ENCODE results near the gene PDE4D. TPM values are rescaled to one million over a fixed set of nuclear protein-coding genes. Genes with fewer than 3 reads are reported as not detected.

The PDE4D gene
- total and polyA plus RNA-seq, 10 of the 15 experiments (the other 5 are each of a cell fraction or from before 2014, with no cell fraction given) = 0.87 to 4.1 (median 2.2) TPM

DNA sequence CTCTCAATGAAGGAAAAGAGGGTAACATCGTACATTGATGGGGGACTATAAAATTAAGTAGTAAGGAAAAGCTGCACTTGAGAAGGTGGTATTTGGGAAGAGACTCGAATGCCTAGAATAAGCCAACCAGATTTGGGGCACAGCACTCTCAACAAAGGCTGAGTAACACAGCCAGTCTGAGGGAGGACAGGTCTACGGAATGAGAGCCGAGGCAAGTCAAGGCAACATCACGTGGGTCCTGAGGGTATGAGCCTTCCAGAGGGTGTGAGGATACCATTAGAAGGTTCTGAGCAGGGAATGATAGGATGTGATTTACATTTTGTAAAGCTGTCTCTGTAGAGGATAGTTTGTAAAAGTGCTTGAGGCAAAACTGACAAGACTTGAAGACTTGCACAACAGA lies 876.6 kb downstream of the PDE4D start (continued):
- TF ChIP-seq TARDBP (IDR thresholded peaks at IDR 0.05; ENCODE audit: borderline replicate concordance) (no peak), POU2F2 (IDR thresholded peaks at IDR 0.05; ENCODE audit: borderline replicate concordance, low read depth, low read length) (no peak), SUPT20H (IDR thresholded peaks at IDR 0.05; ENCODE audit: borderline replicate concordance, control insufficient read depth, low read depth, low read length) (no peak)

DNA sequence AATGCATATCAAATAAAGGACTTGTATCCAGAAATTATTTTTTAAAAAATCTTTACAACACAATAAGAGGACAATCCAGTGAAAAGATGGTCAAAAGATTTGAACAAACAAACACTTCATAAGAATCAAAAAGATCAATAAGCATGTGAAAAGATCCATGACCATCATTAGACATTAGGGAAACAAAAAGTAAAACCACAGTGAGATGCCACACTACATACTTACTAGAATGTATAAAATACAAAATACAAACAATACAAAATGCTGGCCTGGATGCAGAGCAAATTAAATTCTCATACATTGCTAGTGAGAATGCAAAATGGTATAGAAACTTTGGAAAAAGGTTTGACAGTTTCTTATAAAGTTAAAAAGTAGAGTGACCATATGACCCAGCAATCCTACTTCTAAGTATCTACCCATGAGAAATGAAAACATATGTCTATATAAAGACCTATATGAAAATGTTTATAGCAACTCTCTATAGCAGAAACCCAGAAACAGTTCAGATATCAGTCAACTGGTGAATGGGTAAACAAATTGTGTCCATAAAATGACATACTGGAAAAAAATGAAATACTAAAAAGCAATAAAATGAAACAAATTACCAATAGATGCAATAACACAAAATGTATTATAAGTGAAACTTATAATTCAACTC lies 884.6 kb downstream of the PDE4D start:
- Histone ChIP-seq H3K9me3 (replicated peaks; ENCODE audit: control insufficient read depth, insufficient read depth, low read length) (no peaks in the 10 kb centered on the region), H3K9ac (ENCODE audit: control insufficient read depth, insufficient read depth, low read length) (no peak overlapping the region), H2AFZ (ENCODE audit: control insufficient read depth, low read depth, low read length) (no peak overlapping the region), H3K36me3 (ENCODE audit: control insufficient read depth in 2 of 2, insufficient read depth in 2 of 2, low read length in 1 of 2) (no peaks in the 10 kb centered on the region), H3K27me3 (replicated peaks in 1 of 2; ENCODE audit: control insufficient read depth in 2 of 2, insufficient read depth in 2 of 2, low read length in 1 of 2) (no peaks in the 10 kb centered on the region), H3K4me1 (ENCODE audit: control insufficient read depth, insufficient read depth, low read length) (no peaks in the 10 kb centered on the region), H3K27ac (ENCODE audit: control insufficient read depth, insufficient read depth) (no peak overlapping the region), H4K20me1 (ENCODE audit: control insufficient read depth, insufficient read depth) (no peaks in the 10 kb centered on the region), H3K4me3 (no peak overlapping the region), H3K79me2 (ENCODE audit: control insufficient read depth, insufficient read depth, low read length) (no peaks in the 10 kb centered on the region), H3K4me2 (ENCODE audit: control insufficient read depth, insufficient read depth) (no peak overlapping the region)
- intact Hi-C loops (cut with micrococcal nuclease; ENCODE audit: unreplicated experiment) (loop anchor here (5.0 kb wide), 1 partner anchor 137 kb away; no protein-coding TSS in a partner anchor), in situ Hi-C loops (cut with MboI) (no loop called here)
- ATAC-seq (no peak), FAIRE-seq (no peak), DNase-seq (ENCODE audit: low read depth, low spot score) (no peak)
- BruUV-seq (replicated peaks) = no TSS peak
- CTCF ChIA-PET = interaction anchor here (0.7 to 3.6 kb wide), 7 partner anchors 13 to 164 kb away, joined by 3 to 79 read pairs (median 3); no protein-coding TSS in a partner anchor
- POLR2A ChIA-PET = no interaction called here
- RAD21 ChIA-PET (ENCODE audit: unreplicated experiment) = interaction anchor here (0.9 to 3.7 kb wide), 5 partner anchors 113 to 135 kb away, joined by 3 to 39 read pairs (median 4); no protein-coding TSS in a partner anchor
- TF ChIP-seq RFX5 (IDR thresholded peaks at IDR 0.05; ENCODE audit: low read depth, low read length) (no peak), CHD2 (IDR thresholded peaks at IDR 0.05; ENCODE audit: borderline replicate concordance, low read depth, low read length) (no peak), MTA3 (IDR thresholded peaks at IDR 0.05; ENCODE audit: borderline replicate concordance, low read length) (no peak), IKZF2 (IDR thresholded peaks at IDR 0.05) (no peak), POU2F2 (IDR thresholded peaks at IDR 0.05; ENCODE audit: borderline replicate concordance, low read depth, low read length) (no peak), SUPT20H (IDR thresholded peaks at IDR 0.05; ENCODE audit: borderline replicate concordance, control insufficient read depth, low read depth, low read length) (no peak), IKZF1 (conservative IDR thresholded peaks at IDR 0.05) (no peak), ZBED1 (IDR thresholded peaks at IDR 0.05; ENCODE audit: borderline replicate concordance) (no peak), RUNX3 (IDR thresholded peaks at IDR 0.05; ENCODE audit: low read length) (no peak), RELA (IDR thresholded peaks at IDR 0.05; ENCODE audit: borderline replicate concordance, partially characterized antibody) (no peak), MXI1 (IDR thresholded peaks at IDR 0.05; ENCODE audit: low read depth, low read length) (no peak), NRF1 (conservative IDR thresholded peaks at IDR 0.05; ENCODE audit: low read depth, low read length) (no peak), SMC3 (IDR thresholded peaks at IDR 0.05; ENCODE audit: borderline replicate concordance, low read length) (no peak), KLF5 (IDR thresholded peaks at IDR 0.05; ENCODE audit: partially characterized antibody) (no peak)
- TF ChIP-seq, protein P1, sequence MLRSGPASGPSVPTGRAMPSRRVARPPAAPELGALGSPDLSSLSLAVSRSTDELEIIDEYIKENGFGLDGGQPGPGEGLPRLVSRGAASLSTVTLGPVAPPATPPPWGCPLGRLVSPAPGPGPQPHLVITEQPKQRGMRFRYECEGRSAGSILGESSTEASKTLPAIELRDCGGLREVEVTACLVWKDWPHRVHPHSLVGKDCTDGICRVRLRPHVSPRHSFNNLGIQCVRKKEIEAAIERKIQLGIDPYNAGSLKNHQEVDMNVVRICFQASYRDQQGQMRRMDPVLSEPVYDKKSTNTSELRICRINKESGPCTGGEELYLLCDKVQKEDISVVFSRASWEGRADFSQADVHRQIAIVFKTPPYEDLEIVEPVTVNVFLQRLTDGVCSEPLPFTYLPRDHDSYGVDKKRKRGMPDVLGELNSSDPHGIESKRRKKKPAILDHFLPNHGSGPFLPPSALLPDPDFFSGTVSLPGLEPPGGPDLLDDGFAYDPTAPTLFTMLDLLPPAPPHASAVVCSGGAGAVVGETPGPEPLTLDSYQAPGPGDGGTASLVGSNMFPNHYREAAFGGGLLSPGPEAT (IDR thresholded peaks at IDR 0.05; ENCODE audit: low read depth) = no peak
- TF ChIP-seq, protein P2, sequence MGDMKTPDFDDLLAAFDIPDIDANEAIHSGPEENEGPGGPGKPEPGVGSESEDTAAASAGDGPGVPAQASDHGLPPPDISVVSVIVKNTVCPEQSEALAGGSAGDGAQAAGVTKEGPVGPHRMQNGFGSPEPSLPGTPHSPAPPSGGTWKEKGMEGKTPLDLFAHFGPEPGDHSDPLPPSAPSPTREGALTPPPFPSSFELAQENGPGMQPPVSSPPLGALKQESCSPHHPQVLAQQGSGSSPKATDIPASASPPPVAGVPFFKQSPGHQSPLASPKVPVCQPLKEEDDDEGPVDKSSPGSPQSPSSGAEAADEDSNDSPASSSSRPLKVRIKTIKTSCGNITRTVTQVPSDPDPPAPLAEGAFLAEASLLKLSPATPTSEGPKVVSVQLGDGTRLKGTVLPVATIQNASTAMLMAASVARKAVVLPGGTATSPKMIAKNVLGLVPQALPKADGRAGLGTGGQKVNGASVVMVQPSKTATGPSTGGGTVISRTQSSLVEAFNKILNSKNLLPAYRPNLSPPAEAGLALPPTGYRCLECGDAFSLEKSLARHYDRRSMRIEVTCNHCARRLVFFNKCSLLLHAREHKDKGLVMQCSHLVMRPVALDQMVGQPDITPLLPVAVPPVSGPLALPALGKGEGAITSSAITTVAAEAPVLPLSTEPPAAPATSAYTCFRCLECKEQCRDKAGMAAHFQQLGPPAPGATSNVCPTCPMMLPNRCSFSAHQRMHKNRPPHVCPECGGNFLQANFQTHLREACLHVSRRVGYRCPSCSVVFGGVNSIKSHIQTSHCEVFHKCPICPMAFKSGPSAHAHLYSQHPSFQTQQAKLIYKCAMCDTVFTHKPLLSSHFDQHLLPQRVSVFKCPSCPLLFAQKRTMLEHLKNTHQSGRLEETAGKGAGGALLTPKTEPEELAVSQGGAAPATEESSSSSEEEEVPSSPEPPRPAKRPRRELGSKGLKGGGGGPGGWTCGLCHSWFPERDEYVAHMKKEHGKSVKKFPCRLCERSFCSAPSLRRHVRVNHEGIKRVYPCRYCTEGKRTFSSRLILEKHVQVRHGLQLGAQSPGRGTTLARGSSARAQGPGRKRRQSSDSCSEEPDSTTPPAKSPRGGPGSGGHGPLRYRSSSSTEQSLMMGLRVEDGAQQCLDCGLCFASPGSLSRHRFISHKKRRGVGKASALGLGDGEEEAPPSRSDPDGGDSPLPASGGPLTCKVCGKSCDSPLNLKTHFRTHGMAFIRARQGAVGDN (IDR thresholded peaks at IDR 0.05) = no peak
- SMC1A ChIA-PET (ENCODE audit: uncharacterized antibody, unreplicated experiment) = interaction anchor here (2.2 to 4.3 kb wide), 4 partner anchors 117 to 139 kb away, joined by 7 to 43 read pairs (median 22); no protein-coding TSS in a partner anchor

All from GM12878 (cell line).